Thyroid gland (tissue), 4 donors: Measurements from ENCODE around the gene CARD8. TPM values are rescaled to one million over a fixed set of nuclear protein-coding genes. Genes with fewer than 3 reads are reported as not detected.

Experiments used
- DNase-seq, 2 donors: peaks; one replicate each; pipeline ENCODE4 v3.0.0-alpha.2; 2019
- H3K27ac ChIP-seq, 3 donors: fragments of 200-600 bp; sonication (generic); 1 replicate in 2 of 3; 2 replicates in 1 of 3; pipeline ENCODE4 v1.5.1; 2016 to 2019; ENCODE audit warnings: mild to moderate bottlenecking in 1 of 3, moderate library complexity in 1 of 3
- H3K27me3 ChIP-seq: fragments of 200-600 bp; sonication (generic); one replicate; pipeline ENCODE4 v1.5.1; 2019
- H3K36me3 ChIP-seq, 2 donors: fragments of 200-600 bp; sonication (generic); one replicate each; pipeline ENCODE4 v1.5.1; 2016 to 2019
- H3K4me1 ChIP-seq, 2 donors: fragments of 200-600 bp; sonication (generic); one replicate each; pipeline ENCODE4 v1.5.1; 2017 to 2019
- H3K4me3 ChIP-seq, 3 donors: fragments of 200-600 bp; sonication (generic); replicated peaks in 1 of 3; 1 replicate in 2 of 3; 2 replicates in 1 of 3; pipeline ENCODE4 v1.5.1; 2016; ENCODE audit warnings: mild to moderate bottlenecking in 1 of 3
- H3K9me3 ChIP-seq: fragments of 200-600 bp; sonication (generic); one replicate; pipeline ENCODE4 v1.5.1; 2017
- POLR2A ChIP-seq, 2 donors: fragments of 450-650 bp; IDR thresholded peaks; one replicate each; pipeline ENCODE4 v1.6.1; 2017; ENCODE audit warnings: antibody characterized with exemption in 2 of 2, mild to moderate bottlenecking in 2 of 2, moderate library complexity in 1 of 2
- WGBS, 2 donors: methylation state at CpG; one replicate each; pipeline ENCODE4 v1.1.5; 2017; 5-methylcytosine and 5-hydroxymethylcytosine counted together
- intact Hi-C: fragments of 100-400 bp; cut with DNase I; formaldehyde crosslinking; loops from one replicate; pipeline ENCODE4 v1.15.1; 2023
- total RNA-seq, 4 donors: library from RNA; depleted of rRNA; stranded (reverse); fragments of >200 nt; gene quantifications; one replicate each; pipeline ENCODE4 v1.2.3, GENCODE V29; 2016
- TF ChIP-seq, protein P1 (sequence below), 6 experiments: fragments of 200-600 bp in 3 of 6; fragments of 450-650 bp in 3 of 6; sonication (generic) in 3 of 6; IDR thresholded peaks; one replicate each; pipeline ENCODE4 v1.5.1; 2016 to 2019; ENCODE audit warnings: antibody characterized with exemption in 6 of 6, mild to moderate bottlenecking in 2 of 6, inconsistent platforms in 1 of 6, moderate library complexity in 1 of 6

Gene CARD8, protein sequence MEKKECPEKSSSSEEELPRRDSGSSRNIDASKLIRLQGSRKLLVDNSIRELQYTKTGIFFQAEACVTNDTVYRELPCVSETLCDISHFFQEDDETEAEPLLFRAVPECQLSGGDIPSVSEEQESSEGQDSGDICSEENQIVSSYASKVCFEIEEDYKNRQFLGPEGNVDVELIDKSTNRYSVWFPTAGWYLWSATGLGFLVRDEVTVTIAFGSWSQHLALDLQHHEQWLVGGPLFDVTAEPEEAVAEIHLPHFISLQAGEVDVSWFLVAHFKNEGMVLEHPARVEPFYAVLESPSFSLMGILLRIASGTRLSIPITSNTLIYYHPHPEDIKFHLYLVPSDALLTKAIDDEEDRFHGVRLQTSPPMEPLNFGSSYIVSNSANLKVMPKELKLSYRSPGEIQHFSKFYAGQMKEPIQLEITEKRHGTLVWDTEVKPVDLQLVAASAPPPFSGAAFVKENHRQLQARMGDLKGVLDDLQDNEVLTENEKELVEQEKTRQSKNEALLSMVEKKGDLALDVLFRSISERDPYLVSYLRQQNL
- 10 to 100 TPM; 37.0 to 58.9 (median 57.7) TPM for total RNA-seq

DNA sequence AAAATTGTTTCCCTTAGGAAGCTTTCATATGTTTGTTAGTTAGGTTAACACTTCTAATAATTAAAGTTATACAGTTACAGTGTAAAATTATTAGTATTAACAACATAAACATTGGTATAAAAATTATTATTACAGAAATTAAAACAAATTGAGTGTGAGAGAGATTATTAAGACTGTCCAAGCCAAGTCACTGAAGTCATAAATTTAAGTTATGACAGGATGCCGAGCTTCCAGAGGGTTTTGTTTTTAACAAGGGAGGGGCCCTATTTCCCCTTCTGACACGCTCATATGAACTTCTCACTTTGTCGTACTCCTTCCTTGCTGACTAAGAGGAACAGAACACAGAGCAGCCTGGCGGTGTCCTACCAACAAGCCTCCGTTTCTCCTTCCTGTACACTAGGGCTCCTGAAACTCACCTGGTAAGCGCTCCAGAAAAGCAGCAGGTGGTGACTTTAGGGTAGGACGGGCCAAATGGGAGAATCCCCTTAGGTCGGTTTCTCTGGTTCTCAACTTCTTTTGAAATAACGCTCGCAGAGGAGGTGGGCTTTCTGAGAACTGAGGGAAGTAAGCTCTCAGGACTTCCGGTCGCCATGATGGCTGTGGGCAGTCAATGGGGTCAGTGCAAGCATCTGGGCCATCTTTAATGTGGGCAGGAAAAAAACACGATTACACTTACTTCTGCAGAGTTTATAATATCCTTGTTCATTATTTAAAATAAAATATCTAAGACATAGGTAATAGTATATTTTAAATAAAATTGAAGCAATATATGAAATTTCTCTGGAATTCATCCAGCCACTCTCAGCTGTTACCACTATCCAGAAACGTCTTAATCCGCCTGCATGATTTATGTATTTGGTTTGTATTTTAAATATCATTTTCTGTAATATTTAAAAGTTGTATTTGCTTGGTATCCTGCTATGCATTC is at the start of gene CARD8:
Gene CARD8, minus strand, starts transcription at position 537 of the 928 bp plus-strand sequence. CDS start 14,892 bp downstream, outside the sequence.
- peak within 1 kb of the TSS in 2 of 3 donors; percentile 59 to 60 for H3K4me3 ChIP-seq
- WGBS, 2 donors = 10 to 12% methylated on average over 15 of the region's 15 CpGs
- H3K4me1 ChIP-seq = peaks cover 11 to 18% of the 10 kb centered on the region in 2 donors
- no peaks in the 10 kb centered on the region for H3K27me3 ChIP-seq
- TF ChIP-seq POLR2A (IDR thresholded peaks at IDR 0.05) = peak in 1 of 2 donors; percentile 76
- TF ChIP-seq, protein P1, sequence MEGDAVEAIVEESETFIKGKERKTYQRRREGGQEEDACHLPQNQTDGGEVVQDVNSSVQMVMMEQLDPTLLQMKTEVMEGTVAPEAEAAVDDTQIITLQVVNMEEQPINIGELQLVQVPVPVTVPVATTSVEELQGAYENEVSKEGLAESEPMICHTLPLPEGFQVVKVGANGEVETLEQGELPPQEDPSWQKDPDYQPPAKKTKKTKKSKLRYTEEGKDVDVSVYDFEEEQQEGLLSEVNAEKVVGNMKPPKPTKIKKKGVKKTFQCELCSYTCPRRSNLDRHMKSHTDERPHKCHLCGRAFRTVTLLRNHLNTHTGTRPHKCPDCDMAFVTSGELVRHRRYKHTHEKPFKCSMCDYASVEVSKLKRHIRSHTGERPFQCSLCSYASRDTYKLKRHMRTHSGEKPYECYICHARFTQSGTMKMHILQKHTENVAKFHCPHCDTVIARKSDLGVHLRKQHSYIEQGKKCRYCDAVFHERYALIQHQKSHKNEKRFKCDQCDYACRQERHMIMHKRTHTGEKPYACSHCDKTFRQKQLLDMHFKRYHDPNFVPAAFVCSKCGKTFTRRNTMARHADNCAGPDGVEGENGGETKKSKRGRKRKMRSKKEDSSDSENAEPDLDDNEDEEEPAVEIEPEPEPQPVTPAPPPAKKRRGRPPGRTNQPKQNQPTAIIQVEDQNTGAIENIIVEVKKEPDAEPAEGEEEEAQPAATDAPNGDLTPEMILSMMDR (IDR thresholded peaks at IDR 0.05) = peak in 2 of 6 experiments; percentile 10 to 33
- H3K27ac ChIP-seq = peak within 1 kb of the TSS; percentile 82 to 96 (median 87)
- intact Hi-C loops = loop anchor here (10.0 kb wide), 2 partner anchors 51 to 141 kb away; partner anchors contain the start of gene PLA2G4C
- H3K36me3 ChIP-seq = no peaks in the 10 kb centered on the region
- H3K9me3 ChIP-seq = no peaks in the 10 kb centered on the region
- peak; percentile 79 to 83 for DNase-seq

DNA sequence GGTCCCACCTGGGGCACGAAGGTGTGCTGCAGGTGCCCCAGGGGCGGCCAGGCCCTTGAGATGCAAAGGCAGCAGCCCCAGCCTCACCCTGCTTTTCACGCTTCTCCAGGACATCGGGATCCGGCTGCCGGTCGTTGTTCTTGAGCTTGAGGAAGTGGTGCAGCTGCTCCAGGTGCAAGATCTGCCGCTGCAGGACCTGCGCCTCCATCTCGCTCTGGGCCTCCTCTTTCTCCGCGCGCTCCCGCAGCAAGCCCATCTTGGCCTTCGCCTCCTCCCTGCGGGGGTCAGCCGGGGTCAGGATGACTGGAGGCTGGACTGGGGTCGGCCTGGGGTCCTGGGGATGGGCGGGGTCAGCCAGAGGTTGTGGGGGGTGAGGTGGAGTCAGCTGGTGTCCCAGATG is 48.2 kb upstream of the CARD8 start:
- H3K27me3 ChIP-seq = no peaks in the 10 kb centered on the region
- no peak overlapping the region for H3K4me3 ChIP-seq
- TF ChIP-seq, protein P1 (IDR thresholded peaks at IDR 0.05) = no peak
- no peak for TF ChIP-seq POLR2A (IDR thresholded peaks at IDR 0.05)
- H3K9me3 ChIP-seq = no peaks in the 10 kb centered on the region
- DNase-seq = no peak
- H3K4me1 ChIP-seq = peaks cover 0 to 2% of the 10 kb centered on the region in 2 donors
- intact Hi-C loops = no loop called here
- 85 to 86% methylated on average over 17 to 19 of the region's 19 CpGs for WGBS, 2 donors
- no peaks in the 10 kb centered on the region for H3K36me3 ChIP-seq
- no peak overlapping the region for H3K27ac ChIP-seq

DNA sequence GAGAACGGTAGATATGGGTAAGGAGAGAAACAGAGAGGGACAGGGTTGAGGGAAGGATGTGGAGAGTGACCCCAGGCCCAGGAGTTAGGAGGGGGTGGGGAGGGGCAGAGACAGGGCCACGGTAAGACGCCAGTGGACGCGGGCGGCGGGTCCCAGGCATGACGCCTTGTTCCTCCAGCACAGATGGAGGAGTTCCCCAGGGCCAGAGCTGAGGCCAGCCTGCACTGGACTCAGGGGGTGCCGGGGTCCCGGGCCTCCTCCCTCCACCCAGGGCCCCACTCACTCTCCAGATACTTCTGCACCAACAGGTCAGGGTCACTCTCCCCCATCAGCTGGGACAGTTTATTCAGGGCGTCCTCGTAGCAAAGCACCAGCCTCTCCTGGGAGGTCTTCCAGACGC is 47.7 kb upstream of the CARD8 start:
- DNase-seq = no peak
- 88 to 89% methylated on average over 11 to 13 of the region's 13 CpGs for WGBS, 2 donors
- no peaks in the 10 kb centered on the region for H3K9me3 ChIP-seq
- no peak overlapping the region for H3K27ac ChIP-seq
- intact Hi-C loops = no loop called here
- no peaks in the 10 kb centered on the region for H3K4me1 ChIP-seq
- H3K36me3 ChIP-seq = no peaks in the 10 kb centered on the region
- H3K4me3 ChIP-seq = no peak overlapping the region
- H3K27me3 ChIP-seq = no peaks in the 10 kb centered on the region
- TF ChIP-seq POLR2A (IDR thresholded peaks at IDR 0.05) = no peak
- TF ChIP-seq, protein P1 (IDR thresholded peaks at IDR 0.05) = no peak

DNA sequence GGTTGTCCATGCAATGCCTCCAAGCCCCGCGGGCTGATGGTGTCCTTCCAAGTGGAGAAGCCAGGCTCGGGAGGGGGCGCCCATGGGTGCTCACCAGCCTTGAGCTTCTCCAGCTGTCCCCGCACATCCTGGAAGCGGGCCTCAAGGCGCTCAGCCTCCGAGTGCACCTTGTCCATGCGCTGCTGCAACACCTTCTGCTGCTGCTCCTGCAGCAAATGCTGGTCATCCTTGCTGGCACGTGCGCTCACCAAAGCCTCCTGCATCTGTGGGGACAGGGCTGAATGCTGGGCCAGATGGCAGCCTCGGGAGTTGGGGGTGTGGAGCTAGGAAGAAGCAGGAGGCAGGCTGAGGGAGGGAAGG is 46.9 kb upstream of the CARD8 start:
- DNase-seq = no peak
- Histone ChIP-seq H3K4me1 (no peaks in the 10 kb centered on the region), H3K36me3 (no peaks in the 10 kb centered on the region), H3K9me3 (no peaks in the 10 kb centered on the region), H3K27me3 (no peaks in the 10 kb centered on the region), H3K4me3 (no peak overlapping the region), H3K27ac (no peak overlapping the region)
- 78 to 95% methylated on average over 6 to 12 of the region's 12 CpGs for WGBS, 2 donors
- no peak for TF ChIP-seq POLR2A (IDR thresholded peaks at IDR 0.05)
- TF ChIP-seq, protein P1 (IDR thresholded peaks at IDR 0.05) = no peak
- intact Hi-C loops = no loop called here
